ENCODE results near the gene KHSRP. TPM values are rescaled to one million over a fixed set of nuclear protein-coding genes. Genes with fewer than 3 reads are reported as not detected.
A peak's percentile ranks its signal among the peaks of the same experiment; 100 is the strongest.

Gene KHSRP
- total RNA-seq, 1 donor from 2014 or later, result 168 TPM

DNA sequence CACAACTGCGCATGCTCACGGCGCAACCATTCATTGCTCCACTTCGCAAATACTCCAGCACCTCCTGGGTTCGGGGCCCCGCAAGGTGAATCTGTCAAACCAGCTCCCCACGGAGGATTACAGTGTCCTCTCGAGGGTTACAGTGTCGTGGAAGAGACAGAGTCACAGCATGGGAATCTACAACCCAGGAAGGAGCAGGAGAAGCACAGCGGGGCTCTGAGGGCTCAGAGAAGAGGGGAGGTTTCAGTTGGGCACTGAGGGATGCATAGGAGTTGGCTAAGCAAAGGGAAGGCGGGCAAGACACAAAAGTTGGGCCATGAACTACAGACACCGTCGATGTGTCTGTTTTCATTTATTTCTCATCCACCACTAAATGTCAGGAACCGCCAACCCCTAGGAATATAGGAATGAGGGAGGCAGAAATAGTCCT lies 30.6 kb downstream of the KHSRP start:
- no peak for DNase-seq (ENCODE audit: low spot score)

DNA sequence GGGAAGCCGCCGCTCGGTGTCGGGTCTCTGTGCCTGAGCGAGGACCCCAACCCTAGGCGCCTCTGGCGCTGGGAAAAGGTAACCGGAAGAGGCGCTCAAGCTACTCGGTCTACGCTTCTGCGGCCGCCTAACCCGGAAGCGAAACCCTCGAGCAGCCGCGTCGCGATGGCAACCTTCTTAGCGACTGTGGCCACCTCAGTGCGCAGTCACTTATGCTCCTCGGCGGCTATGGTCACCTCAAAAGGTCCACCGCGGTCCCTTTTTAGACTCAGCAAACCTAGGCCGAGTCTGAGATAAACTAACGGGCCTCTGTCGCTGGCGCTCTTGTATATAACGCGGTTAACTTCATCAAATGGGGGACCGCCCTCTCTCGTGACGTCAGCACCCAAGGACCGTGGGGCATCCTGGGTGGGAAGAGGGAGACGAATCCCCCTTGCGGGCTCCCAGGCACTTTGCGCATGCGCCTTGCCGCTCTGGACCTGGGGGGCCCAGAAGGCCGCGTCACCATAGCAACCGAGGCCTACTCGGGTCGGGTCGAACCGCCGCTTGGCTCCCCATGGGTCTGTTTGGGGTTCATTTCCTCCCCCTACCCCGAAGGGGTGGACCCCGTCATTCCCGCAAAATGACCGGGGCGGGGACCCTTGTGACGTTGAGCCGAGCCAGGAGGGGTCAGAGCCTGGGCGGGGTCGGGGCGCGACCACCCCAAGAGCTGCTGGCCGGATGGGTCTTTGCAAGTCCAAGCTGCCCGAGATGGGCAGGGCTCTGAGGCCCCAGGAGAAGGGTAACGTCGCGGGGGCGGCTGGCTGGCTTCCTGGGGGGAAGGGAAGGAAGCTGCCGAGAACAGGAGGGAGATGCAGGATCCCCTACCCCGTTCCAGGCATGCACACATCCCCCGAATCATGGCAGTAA lies 31.3 kb downstream of the KHSRP start, which contains the start of gene GTF2F1:
Gene GTF2F1 (minus strand): TSS at position 91 of the 909 bp plus-strand sequence. CDS start 169 bp downstream, outside the sequence.
- DNase-seq (ENCODE audit: low spot score), result peak; percentile 98

DNA sequence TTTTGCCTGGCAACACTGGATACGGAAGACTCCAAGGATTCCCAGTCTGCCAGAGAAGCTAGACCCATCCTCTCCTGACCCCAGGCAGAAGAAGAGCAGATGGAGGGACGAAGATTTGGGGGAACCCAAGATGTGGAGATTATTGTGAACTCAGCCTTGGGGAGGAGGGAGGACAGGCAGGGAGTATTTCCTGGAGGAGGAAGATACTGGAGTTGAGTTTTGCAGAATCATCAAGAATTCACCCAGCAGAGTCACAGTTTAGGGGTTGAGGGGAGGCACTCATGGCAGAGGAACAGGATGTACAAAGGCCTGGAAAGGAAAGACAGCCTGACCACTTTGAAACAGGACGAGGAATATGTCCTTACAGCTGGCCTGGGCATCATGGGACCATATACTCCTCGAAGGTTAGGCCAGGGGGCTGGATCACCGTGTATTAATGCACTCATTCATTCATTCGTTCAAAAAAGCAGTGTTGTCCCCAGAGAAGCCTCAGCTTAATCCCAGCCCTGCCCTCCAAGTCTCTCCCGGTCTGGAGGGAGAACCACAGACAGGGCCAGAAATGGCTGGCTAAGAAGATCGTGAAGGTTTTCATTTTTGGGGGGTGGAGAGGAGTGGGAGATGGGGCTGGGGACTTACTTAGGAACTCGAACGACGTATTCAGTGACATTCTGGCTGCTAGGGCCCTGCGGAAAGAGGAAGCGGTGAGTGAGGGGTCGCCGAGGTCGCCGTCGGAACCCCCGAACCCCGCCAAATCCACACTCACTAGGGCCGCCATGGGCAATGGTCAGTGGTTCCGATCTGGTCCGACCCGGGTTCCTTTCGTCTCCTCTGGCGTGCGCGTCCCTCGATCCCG lies 32.2 kb downstream of the KHSRP start:
- DNase-seq (ENCODE audit: low spot score), result no peak

DNA sequence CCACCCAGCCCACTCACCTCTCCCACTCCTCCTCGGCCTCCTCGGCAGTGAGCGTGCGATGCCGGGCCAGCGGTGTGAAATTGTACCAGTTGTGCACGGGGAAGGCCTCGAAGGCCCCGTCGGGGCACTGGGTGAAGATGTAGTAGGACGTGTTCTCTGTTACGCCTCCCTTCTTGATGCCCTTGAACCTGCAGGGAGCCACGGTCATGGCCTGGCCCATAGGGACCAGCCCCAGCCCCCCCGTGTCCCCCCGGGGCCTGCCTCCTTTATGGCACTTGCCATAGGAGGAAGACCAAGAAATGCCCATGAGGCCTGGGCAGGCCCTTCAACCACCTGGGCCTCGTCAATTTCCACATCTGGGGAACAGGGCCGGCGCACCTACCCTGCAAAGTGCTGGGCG lies 37.2 kb downstream of the KHSRP start:
- no peak for DNase-seq (ENCODE audit: low spot score)

DNA sequence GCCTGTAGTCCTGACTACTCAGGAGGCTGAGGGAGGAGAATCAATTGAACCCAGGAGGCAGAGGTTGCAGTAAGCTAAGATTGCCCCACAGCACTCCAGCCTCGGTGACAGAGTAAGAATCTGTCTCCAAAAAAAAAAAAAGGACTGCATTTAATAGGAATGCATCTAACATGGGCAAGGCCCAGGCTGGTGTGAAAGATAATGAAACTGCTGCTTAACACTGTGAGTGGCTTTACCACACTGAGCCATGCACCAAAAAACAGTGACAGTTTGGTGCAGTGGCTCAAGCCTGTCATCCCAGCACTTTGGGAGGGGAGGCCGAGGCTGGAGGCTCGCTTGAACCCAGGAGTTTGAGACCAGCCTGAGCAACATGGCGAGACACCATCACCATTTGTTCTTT lies 40.2 kb downstream of the KHSRP start:
- DNase-seq (ENCODE audit: low spot score), result no peak

DNA sequence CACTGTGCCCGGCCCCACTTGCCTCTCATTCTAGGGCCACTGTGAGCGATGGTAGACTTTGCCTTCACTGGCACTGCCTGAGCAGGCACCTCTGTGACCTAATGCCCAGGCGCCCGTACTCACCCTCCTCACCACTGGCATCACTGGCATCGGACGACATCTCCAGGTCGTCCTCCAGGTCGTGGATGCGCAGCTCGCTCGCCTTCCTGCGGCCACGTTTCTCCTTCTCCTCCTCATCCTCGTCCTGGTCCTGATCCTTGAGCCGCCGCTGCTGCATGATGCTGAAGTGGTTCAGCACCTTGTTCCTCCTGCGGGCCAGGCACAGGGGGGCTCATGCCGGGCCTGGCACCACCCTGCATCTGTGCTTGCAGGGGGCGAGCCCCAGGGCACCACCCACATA lies 41.4 kb downstream of the KHSRP start:
- no peak for DNase-seq (ENCODE audit: low spot score)

DNA sequence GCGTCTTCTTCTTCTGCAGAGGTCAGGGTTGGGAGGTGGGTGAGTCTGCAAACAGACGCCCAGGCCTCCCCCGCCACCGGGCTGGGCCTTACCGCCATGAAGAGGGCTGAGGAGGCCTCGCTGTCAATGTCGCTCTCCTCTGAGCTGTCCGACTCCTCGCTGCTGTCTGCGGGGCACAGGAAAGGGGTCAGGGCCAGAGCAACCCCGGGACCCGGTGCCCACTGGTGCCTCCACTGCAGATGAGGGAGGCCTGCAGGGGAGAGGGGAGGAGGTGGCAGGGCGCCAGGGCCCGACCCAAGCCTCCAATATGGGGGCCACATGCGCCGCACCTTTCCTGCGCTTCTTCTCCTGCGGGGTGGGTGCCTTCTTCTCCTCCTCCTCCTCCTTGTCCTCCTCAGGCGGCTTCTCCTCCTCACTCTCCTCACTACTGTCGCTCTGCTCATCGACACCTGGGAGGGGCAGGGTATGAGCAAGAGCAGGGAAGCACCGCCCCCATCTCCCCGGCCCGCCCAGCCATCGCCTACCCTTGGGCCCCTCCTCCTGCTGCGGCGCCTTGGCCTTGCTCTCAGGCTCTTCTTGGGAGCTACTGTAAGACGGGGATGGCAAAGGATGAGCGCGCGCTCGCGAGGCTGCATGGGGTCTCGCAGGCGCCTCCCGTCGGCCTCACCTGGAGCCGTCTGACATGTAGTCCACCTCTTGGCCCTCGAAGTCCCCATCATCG lies 43.4 kb downstream of the KHSRP start:
- no peak for DNase-seq (ENCODE audit: low spot score)

DNA sequence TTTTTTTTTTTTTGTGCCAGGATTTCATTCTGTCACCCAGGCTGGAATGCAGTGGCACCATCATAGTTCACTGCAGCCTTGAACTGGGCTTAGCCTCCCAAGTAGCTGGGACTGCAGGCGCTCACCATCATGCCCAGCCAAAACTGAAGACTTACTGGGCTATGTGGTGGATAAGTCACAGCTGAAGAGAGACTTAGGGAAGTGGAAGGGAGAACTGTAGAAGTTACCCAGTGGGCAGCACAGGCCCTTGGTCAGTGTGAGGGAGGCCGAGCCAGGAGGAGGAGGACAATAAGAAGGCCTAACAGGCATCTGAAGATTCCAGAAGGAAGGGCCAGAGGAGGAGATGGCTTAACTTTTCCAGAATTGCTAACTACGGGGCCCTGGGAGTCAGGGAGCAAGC lies 44.9 kb downstream of the KHSRP start:
- no peak for DNase-seq (ENCODE audit: low spot score)

DNA sequence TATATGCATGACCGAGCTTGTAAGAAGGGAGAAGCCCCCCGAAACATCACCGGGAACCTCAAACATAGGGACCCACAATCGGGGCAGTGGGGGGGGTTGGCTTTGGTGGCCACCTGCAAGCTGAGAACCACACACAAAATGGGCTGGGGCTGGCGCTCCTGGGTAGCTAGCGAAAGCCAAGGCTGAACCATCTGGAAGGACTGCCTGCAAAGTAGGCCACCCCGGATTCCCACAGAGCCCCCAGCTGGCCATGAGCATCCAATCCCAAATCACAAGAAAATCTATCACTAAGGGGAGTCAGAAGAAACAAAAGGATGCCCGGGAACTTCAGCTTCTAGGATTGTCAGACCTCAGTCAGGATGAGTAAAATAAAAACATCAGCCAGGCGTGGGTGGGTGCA lies 46.1 kb downstream of the KHSRP start:
- no peak for DNase-seq (ENCODE audit: low spot score)

DNA sequence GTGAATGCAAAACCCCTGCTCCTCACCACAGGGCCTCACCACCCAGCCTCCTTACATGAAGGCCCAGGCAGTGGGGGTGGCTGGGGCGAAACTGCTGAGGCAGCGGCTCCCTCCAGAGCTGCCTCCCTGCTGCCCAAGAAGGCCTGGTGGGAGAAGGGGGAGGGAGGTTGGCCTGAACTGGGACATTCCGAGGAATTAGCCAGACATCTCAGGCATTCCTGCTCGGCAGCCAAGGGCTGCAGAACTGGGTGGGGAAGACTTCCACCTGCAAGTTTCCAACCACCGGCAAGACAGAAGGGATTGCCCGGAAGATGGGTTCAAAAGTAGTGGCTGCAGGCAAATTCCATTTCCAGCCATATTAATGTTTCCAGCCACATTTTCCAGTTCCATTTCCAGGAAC lies 46.6 kb downstream of the KHSRP start:
- no peak for DNase-seq (ENCODE audit: low spot score)

DNA sequence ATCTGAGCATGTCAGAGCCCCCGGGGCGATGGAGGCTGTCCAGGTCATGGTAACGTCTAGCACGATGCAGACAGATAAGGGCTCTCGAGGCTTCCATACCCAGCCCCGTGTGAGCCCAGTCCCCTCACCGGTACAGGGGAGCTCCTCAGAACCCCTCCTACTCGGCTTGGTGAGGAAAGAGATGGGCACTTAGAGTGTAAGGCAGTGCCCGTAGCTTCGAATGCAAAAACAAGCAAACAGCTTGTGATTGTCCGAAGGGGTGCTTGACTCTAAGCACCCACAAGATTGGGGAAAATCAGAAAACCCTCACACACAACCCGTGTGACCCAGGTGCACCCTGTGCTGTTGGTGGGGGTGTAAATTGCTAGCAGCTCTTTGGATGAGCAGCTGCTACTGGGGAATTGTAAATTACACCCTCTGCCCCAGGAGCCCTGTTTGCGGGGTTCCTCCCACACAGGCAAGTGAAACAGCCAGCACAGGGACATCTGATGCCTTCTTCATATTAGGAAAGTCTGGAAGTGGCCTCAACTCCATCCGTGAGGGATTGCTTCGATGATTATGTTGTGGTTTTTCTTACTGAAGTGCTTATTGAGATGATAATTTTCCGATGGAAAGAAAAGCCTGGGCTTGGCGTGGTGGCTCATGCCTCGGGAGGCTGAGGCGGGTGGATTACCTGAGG lies 48.0 kb downstream of the KHSRP start:
- no peak for DNase-seq (ENCODE audit: low spot score)

DNA sequence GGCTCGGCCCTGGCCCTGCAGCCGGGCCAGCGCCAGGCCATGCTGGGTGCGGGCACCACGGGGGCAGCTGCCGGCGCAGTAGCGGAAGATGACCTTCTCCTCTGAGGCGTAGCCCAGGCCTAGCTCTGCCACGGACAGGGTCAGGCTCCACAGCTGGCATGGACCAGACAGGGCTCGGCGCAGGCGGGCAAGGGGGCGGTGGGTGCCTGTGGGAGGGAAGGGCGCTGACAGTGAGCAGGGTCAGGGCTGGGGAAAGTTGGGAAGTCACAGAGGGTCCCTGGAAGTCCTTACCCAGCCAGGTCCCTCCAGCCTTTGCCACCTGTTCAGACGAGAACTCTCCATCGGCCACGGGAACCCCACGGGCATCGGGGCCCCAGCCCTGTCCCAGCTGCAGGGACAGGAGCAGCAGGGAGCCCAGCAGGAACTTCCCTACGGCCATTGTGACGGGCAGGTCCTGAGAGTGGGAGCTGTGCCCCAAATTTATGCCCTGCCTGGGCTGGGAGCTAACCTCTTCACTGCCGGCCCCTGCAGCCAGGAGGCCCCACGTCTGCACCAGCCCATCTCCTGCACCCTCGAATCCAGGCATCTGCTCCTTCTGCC lies 49.1 kb downstream of the KHSRP start, which contains the start of gene PSPN:
Gene PSPN (minus strand): TSS at position 523 of the 600 bp plus-strand sequence. CDS start 84 bp downstream, at position 439.
- no peak for DNase-seq (ENCODE audit: low spot score)

DNA sequence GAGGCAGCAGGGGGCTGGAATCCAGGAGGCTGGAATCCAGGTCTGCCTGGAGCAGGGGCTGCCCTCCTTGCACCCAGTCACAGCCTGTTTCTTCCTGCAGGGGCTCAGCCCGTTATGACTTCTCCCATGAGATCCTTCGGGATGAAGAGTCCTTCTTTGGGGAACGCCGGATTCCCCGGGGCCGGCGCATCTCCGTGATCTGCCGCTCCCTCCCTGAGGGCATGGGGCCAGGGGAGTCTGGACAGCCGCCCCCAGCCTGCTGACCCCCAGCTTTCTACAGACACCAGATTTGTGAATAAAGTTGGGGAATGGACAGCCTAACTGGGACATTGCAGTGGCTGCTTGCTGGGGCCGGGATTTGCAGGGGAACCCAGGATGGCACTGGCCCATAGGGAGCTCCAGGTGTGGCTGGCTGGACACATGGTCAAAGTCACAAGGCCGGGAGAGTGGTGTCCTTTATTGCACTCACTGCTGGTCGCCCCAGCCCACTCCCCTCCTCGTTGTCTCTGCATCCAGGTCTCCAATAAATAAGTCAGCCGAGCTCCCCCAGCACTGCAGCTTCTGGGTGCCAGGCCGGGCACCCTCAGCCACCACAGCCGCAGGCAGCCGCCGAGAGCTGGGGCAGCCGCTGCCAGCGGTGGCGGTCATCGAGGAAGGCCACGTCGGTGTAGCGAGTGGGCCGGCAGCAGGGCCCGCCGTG lies 49.8 kb downstream of the KHSRP start:
- no peak for DNase-seq (ENCODE audit: low spot score)

DNA sequence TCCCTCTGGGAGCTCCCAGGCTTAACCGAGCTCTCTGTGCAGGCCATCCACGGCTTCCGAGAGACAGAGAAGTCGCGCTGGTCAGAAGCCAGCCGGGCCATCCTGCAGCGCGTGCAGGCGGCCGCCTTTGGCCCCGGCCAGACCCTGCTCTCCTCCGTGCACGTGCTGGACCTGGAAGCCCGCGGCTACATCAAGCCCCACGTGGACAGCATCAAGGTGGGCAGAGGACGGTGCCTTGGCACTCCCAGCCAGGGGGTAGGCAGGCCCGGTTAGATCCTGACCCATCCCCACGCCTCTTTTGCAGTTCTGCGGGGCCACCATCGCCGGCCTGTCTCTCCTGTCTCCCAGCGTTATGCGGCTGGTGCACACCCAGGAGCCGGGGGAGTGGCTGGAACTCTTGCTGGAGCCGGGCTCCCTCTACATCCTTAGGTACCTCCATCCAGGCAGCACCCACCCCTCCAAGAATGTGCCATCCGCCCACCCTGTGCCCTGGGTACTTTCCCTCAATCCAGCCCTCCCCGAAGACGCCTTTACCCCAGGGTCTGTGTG lies 50.4 kb downstream of the KHSRP start:
- no peak for DNase-seq (ENCODE audit: low spot score)

DNA sequence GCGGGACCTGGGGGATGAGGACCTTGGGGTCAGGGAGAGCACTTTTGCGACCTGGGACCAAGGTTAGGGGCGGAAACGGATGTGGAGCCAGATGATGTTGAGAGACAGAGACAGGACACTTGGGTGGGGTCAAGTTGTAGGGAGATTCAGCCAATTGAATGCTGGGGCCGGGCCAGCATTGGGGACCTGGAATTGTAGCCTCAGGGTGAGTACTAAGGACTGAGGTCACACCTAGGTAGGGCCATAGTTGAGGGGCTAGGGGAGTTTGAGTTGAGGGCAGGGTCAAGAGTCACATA lies 50.9 kb downstream of the KHSRP start:
- no peak for DNase-seq (ENCODE audit: low spot score)

DNA sequence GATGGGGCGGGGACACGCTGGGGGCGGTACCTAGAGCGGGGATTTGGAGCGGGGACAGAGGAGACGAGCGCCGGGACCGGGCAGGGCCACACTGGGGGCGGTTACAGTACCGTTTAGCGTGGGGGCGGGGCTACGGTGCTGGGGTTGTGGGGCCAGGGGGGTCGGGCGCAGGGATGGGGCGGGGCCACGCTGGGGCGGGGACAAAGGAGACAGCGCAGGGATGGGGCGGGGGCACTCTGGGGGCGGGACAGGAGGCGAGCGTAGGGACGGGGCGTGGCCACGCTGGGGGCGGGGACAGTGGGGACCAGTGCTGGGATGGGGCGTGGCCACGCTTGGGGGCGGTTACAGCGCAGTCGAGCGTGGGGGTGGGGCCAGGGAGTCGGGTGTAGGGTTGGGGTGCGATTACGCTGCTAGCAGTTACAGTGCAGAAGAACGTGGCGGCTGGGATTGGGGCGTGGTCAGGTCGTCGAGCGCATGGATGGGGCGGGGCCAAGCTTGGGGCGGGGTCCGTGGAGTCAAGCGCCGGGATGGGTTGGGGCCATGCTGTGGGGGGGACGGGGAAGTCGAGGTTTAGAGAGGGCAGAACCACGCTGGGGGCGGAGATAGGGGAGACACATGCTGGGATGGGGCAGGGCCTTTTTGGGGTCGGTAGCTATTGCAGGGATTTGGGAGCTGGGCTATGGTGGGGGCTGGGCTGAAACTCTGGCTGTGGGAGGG lies 51.4 kb downstream of the KHSRP start:
- DNase-seq (ENCODE audit: low spot score), result peak; percentile 99

DNA sequence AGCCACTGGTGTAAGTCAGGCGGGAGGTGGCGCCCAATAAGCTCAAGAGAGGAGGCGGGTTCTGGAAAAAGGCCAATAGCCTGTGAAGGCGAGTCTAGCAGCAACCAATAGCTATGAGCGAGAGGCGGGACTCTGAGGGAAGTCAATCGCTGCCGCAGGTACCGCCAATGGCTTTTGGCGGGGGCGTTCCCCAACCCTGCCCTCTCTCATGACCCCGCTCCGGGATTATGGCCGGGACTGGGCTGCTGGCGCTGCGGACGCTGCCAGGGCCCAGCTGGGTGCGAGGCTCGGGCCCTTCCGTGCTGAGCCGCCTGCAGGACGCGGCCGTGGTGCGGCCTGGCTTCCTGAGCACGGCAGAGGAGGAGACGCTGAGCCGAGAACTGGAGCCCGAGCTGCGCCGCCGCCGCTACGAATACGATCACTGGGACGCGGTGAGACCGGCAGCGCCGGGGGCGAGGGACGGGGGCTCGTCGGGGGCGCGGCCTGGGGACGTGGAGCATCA lies 52.0 kb downstream of the KHSRP start, which contains the start of gene ALKBH7:
Gene ALKBH7 (plus strand): TSS at position 201 of the 502 bp plus-strand sequence. CDS start 27 bp downstream, at position 228.
- DNase-seq (ENCODE audit: low spot score), result peak; percentile 96

DNA sequence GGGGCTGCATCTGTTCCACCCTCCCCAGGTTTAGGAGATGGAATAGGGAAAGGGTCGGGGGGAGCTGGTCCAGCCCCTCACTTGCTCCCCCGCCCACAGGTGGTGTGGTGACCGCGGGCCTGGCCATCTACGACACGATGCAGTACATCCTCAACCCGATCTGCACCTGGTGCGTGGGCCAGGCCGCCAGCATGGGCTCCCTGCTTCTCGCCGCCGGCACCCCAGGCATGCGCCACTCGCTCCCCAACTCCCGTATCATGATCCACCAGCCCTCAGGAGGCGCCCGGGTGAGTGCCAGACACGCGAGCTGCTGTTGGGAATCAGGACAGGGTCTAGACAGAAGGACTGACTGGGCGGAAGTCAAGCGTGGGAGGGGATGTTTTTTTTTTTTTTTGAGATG lies 60.3 kb downstream of the KHSRP start:
- no peak for DNase-seq (ENCODE audit: low spot score)

Data from mesenteric fat pad (tissue), 1 donor.